Measurements from ENCODE around the gene PADI3.

Gene PADI3

DNA sequence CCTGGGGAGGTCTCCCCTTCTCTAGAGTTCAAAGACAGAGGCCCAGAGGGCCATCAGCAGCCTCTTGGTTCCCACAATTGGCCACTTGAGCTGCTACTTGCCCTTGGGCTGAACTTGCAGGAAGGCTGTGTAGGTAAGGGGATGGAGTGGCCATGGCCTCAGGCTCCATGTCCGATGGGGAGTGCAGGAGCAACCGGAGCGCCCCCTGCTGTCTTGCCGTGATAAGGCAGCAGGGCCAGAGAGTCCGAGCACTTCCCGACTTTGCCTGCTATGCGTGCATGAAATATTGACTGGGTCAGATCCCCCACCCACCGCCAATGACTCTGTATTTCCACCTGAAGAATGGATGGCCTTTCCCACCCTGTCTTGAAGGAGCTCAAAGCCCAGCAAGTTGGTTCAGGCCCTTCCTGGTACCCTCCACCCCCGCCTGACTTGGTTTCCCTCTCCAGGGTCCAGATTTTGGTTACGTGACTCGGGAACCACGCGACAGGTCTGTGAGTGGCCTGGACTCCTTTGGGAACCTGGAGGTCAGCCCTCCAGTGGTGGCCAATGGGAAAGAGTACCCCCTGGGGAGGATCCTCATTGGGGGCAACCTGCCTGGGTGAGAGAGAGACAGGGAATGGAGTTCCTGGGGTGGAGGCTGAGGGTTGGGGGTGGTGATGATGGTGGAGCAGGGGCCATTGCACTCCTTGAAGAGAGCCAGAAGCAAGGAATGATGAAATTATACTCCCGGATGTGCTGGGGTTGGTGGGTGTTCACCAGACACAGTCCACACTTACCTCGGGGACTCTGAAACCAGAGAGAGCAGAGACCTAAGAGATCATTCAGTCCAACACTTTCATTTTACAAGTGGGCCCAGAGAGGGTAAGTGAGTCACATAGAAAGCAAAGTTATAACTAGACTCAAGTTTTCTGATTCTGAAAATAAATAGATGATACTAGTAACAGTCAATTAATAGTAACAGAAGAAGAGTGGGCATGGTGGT lies 25.6 kb downstream of the PADI3 start:
- DNase-seq = peak in 1 of 5 donors; percentile 18

DNA sequence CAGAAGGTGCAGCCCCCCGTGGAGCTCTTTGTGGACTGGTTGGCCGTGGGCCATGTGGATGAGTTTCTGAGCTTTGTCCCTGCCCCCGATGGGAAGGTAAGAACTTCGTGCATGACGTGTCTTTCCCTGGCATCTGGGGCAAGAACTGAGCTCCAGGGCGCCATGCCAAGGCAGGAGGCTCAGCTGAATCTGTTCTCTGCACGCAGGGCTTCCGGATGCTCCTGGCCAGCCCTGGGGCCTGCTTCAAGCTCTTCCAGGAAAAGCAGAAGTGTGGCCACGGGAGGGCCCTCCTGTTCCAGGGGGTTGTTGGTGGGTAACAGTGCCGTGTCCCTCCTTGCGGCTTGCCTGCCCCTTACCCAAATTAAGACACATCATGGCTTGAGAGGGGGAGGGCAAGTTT lies 27.7 kb downstream of the PADI3 start:
- no peak for DNase-seq

DNA sequence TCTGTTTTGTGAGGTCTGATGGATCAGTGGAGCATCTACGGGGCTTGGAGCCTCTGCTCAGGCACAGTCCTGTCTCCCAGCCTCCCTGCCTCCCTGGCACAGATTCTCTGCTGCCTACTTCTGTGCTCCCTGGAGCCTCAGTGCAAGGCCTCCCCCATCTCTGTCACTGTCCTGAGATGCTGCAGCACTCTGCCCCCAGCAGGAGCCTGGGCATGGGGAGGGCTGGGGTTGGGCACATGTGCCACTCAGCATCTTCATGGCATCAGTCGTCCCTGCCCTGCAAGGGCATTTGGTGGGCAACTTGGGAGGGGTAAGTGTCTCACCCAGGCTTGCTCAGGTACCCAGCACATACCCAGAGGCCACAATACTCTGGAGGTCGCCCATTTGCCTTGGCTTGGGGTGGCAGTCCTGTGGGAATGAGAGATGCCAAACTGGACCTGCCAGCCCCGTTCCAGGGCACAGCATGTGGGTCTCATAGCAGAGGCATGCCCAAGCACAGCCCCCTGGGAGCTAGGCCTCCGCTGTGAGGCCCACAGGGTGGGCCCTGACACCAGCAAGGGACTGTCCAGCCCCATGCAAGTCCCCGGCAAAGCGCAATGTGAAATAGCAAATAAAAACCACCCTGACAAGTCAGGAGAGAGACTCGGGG lies 28.7 kb downstream of the PADI3 start:
- DNase-seq = no peak

DNA sequence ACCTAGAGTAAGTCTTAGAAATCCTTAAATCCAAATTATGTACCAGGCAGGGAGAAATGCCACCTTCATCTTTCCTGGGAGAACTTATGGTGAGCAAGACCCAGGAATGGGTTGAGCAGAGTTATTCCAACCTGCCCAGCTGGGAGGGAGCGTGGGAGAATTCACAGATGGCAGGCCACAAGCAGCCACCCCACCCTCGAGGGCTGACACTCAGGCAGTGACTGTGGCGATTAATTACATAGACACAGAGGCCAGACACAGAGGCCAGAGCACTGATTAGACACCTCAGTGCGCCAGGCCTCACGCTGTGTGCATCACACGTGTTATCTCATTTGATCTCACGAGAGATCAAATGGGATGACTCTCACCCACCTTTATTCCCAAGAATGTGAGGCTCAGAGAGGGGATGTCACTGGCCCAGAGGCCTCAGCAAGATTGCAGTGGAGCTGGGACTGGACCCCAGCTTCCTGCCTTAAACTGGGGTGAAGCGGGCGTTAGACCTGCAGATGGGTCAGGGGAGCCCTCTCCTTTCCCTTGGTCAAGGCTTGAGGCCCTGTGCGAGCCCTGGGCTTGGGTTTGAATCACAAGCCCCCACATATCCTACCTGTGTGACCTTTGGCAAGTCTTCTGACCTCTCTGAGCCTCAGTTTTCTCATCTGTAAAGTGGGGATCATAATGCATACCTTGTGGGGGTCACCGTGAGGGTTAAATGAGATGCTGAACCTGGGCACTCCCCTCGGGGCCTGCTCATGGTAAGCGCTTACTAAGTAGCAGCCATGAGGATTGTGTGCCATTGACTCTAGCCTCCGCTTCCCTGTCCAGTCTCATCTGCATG lies 30.3 kb downstream of the PADI3 start:
- DNase-seq = no peak

DNA sequence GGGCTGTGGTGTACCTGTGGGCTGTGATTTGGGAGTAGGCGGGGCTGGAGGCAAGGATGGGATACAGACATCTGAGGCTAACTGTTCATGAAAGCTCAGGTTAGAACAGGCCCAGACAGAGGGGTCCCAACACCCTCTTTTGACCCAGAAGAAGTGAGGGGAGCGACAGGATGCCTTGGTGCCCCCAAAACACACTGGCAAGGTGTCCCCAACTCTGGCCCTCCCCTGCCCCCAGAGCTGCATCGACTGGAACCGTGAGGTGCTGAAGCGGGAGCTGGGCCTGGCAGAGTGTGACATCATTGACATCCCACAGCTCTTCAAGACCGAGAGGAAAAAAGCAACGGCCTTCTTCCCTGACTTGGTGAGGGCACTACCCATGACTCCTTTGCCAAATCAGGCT lies 31.5 kb downstream of the PADI3 start:
- no peak for DNase-seq

DNA sequence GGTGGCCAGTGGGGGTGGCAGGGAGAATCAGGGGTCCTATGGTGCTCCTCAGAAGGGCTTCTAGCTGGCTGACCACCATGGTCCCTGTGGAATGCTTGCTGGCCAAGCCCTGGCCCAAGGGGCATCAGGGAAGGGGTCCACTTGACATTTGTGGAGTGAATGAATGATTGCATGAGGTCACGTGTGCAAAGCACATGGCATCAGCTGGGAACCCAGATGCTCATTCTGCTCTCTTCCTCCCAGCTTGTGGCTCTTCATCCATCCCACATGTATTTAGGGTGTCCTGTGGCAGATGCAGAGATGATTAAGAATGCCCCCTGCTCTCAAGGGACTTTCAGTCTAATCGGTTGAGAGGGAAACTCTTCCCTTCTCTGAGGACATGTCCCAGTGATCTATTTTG lies 32.0 kb downstream of the PADI3 start:
- DNase-seq = no peak

DNA sequence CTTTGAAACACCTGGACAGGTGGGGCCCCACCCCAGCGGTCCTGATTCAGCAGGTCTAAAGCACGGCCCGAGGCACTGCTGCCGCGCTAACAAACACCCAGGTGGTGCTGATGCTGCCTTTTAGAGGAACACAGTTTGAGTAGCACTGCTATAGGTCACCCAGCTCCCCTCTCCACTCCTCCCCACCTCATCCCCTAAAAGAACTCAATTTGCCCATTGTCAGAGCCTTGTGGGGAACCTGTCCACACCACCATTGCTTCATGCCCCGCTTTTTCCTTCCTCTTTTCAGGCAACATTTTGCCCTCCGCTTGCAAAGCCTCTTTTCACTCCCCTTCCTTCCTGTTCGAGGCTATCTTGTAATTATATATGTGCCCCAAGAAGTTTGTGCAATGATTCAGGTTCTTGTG lies 32.9 kb downstream of the PADI3 start:
- no peak for DNase-seq

DNA sequence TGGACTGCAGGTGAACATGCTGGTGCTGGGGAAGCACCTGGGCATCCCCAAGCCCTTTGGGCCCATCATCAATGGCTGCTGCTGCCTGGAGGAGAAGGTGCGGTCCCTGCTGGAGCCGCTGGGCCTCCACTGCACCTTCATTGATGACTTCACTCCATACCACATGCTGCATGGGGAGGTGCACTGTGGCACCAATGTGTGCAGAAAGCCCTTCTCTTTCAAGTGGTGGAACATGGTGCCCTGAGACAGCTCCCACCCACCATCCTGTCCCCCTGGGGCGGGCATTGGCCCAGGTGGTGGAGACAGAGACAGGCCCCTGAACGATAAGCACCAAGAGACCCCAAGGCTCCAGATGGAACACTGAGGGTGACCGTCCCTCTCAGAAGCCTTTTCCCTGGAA lies 33.9 kb downstream of the PADI3 start:
- DNase-seq = no peak

DNA sequence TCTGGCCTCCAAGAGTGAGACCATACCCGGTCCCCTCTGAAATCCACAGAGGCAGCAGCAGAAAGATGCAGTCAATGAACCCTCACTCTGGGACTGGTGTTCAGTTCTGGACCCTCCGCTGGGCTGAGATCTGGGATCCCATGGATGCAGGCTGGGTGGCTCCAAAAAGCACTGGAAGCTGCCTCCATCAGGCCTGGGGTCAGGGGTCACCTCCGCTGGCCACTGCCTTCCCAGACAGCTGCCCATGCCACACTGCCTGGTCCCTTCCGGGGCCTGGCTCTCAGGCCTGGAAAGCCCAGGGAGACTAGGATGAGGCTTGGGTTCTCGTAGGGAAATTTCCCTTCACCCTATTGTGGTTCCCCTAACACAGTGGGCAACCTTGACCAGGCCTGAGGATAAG lies 37.7 kb downstream of the PADI3 start:
- no peak for DNase-seq

DNA sequence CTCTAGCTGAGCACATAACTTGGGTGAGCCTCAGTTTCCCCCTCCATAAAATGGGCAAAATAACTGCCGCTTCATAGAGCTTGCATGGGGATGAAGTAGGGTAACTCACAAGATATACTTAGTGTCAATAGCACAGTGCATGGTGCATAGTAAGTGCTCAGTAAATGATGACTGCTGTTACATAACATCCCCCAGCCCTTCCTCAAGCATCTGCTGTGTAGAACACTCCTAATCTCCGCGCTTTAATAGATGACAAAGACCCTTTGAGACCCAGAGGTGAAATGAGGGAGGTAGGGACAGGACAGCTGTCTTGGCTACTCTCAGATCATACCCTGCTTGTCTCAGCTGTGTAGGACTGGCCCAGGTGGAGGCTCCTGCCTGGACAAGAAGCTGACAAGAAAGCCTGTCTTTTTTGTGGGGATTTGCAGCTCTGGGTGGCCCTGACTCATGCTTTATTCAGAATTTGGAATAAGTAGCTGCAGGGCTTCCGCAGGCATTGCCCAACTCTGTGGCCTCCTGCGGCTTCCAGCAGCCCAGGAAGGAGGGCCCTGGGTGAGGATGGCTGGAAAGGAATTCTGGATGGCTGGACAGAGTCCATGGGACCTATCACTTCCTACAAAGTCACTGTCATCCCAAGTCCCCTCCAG lies 38.4 kb downstream of the PADI3 start:
- no peak for DNase-seq

DNA sequence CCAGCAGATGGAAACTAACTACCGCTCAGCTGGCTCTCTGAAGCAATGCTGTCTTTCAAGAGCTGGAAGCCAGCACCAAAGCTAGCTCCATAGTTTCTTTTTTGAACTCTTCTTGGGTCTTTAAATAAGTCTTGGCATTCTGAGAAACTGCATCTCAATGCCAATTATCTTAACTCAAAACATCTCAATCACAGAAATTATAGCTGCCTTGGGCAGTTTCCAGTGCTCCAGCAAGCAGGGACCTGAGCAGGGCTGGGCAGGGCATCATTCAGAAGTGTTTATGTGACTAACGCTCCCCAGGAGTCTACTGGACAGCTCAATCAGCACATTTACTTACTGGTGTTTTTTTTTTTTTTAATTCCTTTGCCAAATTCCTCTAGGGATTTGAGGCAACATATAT lies 40.8 kb downstream of the PADI3 start:
- no peak for DNase-seq

DNA sequence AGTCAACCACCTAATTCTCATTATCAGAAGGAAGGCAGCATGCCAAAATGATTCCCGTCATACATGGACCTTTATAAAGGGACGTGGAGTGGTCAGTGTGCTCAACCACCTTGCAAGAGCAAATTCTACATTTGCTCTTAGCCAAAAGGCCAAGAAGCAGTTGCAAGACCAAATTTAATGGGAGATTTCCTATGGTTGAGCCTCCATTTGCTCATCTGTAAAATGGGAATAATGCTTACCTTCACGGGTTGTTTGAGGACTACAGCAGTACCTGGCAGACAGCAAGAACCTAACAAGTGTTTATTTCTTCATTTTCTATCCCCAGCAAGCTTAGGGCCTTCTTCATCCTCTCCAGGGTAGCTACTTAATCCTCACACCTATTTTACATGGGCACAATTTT lies 41.7 kb downstream of the PADI3 start:
- DNase-seq = no peak

DNA sequence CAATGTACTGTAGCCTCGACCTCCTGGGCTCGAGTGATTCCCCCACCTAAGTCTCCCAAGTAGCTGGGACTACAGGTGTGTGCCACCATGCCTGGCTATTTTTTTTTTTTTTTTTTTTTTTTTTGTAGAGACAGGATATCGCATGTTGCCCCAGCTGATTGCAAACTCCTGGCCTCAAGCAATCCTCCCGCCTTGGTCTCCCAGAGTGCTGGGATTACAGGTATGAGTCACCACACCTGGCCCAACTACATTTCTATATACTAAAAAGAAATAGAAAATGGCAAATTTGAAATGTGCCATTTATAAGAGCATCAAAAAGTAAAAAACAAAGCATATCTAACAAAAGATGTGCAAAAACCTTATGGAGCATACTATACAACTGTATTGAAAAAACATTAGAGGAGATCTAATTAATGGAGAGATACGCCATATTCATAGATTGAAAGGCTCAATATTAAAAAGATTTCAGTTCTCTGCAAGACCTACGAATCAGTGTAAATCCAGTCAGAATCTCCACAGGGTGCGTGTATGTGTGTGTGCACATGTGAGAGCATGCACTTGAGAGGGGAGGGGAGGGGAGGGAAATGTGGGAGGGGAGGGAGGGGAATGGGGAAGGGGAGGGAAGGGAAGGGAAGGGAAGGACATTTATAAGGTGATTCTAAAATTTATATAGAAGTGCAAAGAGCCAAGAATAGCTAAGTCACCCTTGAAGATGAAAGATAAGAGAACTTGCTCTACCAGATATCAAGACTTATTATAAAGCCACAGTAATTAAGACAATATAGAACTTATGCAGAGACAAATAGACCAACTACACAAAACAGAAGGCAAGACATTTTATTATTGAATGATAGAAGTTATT lies 43.6 kb downstream of the PADI3 start:
- DNase-seq = no peak

DNA sequence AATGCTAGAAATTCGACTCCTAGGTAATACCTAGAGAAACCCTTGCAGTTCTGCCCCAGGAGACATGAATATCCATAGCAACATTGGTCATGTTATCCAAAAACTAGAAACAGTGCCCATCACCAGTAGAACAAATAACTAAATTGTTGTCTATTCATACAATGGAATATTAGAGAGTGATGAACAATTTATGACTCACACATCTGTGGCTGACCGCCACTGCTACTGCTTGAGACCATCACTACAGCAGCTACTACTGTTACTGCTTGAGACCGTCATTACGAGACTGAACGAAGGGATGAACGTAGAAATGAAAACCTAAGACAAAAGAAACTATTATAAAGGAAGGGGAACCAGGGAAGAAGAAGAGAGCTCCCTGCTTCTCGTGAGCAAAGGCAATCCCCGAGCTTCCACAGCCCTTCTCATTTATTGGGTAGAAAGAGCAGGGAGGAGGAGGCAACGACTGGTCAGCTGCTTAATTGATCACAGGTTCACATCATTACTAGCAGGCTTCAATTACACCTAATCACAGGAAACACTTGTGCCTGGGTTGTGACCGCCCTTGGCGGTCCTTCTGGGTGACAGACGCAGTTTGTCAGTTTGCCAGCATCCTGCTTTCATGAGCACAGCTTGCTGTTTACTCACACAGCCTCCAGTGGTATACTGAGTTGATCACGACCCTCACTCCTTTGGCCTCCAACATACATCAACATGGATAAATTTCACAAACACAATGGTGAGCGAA lies 45.0 kb downstream of the PADI3 start:
- DNase-seq = no peak

DNA sequence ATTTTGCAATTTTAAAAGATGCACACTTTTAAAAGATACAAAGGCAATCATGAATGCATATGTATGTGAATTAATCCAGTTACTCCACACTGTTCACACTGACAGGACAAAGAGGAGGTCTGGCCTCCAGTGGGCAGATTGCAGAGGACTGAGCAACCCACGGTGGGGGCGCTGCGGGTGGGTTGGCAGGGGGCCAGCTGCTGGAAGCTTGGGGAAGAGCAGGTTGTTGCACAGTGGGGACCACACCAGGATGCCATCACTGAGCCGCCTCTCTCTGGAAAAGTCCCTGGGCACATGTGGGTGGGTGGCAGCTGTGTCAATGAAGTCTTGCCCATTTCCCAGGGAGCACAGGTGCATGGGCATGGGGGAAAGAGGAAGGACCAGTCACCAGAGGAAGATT lies 46.4 kb downstream of the PADI3 start:
- no peak for DNase-seq

DNA sequence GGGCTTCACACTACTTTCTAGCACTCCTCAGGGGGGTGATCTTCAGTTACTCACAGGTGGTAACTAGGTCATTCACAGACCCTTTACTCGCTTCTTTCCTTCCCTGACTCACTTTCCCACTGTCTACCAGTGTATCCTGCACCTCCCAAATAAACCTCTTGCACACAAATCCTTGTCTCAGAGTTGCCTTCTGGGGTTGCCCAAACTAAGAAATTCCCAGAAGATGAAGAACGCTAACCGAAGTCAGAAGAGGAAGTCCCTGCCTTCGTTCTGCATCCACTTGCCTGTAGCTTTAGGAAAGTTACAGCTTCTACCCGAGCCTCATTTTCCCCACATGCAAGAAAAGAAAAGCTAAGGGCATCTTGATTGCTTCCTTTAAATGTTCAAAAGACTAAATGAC lies 47.2 kb downstream of the PADI3 start:
- DNase-seq = no peak

DNA sequence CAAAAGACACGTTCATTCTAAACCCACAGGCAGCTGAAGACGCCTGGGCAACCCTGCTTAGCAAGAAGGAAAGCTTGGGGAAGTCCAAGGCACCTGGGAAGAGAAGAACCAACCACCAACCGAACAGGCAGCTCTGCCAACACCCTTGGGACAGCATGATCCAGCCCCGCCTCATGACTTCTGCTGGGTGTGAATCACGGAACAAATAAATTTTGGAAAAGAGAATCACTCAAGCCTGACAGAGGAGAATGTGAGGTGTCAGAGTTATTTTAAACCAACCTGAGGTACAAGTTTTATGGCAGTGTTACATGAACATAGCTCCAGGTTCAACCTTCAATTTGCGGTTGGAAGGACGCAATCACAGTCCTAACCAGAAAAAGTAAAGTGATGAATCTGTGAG lies 49.1 kb downstream of the PADI3 start:
- no peak for DNase-seq

DNA sequence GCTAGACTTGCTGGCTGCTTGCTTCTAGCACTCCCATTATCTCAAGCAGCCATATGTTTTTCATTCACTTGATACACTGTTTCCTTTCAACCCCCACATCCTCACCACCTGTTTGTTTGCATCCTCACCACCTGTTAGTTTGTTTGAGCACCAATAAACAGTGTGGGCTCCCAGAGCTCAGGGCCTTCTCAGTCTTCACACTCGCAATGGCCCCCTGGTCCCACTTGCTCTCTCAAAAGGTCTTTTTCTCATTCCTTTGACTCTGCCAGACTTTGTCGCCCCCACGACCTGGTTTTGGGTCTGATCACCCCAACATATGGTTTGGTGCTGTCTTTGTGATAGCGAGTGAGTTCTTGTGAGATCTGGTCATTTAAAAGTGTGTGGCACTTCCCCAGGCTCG lies 52.9 kb downstream of the PADI3 start:
- no peak for DNase-seq

DNA sequence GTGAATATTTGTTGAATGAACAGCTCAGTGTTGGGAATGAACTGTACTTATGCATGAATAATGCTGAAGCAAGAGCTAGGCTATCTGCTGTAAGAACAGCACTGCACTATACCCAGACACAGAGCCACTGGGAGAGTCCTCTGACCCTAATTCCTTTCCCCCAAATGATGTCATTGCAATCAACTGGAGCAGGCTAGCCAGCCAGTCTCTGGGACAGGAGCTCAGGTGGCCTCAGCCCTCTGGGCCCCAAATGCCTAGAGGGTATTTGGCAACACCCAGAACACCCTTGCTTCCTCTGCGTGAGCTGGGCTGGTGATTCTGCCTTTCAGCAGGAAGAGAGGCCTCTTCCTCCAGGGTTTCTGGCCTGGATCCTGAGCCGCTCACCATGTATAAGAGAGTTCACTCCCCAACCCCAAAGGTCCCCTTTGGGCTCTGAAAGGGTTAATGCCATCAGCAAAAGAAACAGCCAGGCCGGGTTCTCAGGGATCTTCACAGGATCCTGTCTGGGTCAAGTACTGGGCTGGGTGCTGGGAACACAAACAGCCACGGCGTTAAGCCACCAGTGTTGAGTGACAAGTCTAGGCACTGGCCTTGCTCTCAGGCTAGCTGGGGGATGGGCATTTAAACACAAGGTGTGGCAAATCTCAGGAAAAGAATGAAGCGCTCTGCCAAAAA lies 55.4 kb downstream of the PADI3 start:
- no peak for DNase-seq

DNA sequence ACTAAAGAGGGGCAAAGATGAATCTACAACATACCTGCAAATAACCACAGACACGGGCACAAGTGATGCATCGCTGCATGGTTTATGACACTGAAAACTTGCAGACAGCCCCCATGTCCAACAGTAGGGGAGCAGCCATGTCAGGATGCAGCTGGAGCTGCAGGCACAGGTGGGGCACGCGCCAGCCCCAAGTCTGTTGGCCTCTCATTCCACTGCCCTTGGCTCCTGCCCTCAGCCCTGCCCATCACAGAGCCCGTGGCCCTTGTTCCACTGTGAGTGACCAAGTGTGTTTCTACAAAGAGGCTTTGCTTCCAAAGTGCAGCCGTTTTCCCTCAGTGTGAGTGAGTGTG lies 55.9 kb downstream of the PADI3 start:
- no peak for DNase-seq

All from T-helper 1 cell (primary cell).